K562 (cell line): Measurements from ENCODE around the gene IGLON5. TPM values are rescaled to one million over a fixed set of nuclear protein-coding genes. Genes with fewer than 3 reads are reported as not detected.
A peak's percentile ranks its signal among the peaks of the same experiment; 100 is the strongest.

Source experiments
- BRD9 ChIP-seq: fragments of 450-650 bp; IDR thresholded peaks from 2 replicates; pipeline ENCODE4 v1.6.1; 2018; ENCODE audit warnings: low read depth; ENCODE audit not compliant: partially characterized antibody
- CBFA2T2 ChIP-seq: fragments of 450-650 bp; conservative IDR thresholded peaks from 2 replicates; pipeline ENCODE4 v1.6.1; 2017; ENCODE audit warnings: mild to moderate bottlenecking
- HNRNPLL ChIP-seq: fragments of 200-400 bp; formaldehyde crosslinking; IDR thresholded peaks from 2 replicates; pipeline ENCODE4 v1.6.1; 2017; ENCODE audit warnings: low read length, low read depth, mild to moderate bottlenecking; ENCODE audit not compliant: poor library complexity, severe bottlenecking
- MTA2 ChIP-seq: fragments of 450-650 bp; IDR thresholded peaks from 2 replicates; pipeline ENCODE4 v1.6.1; 2016; ENCODE audit warnings: low read depth
- PHF8 ChIP-seq: fragments of 200-600 bp; sonication (generic); IDR thresholded peaks from 2 replicates; pipeline ENCODE4 v1.6.1; 2012; ENCODE audit warnings: mixed run types, mild to moderate bottlenecking, inconsistent platforms, low read length, moderate library complexity, borderline replicate concordance
- TAF1 ChIP-seq: IDR thresholded peaks from 2 replicates; pipeline ENCODE4 v1.6.1; 2011; ENCODE audit warnings: mild to moderate bottlenecking, low read length, moderate library complexity; ENCODE audit not compliant: insufficient read depth, control insufficient read depth, severe bottlenecking; ENCODE audit errors: extremely low read depth
- ZBTB34 ChIP-seq: fragments of 250-450 bp; sonication (Bioruptor Pico); IDR thresholded peaks from 2 replicates; pipeline ENCODE4 v1.8.0; 2021; ENCODE audit warnings: mild to moderate bottlenecking, moderate library complexity
- ZNF408 ChIP-seq: fragments of 250-450 bp; sonication (Bioruptor Pico); IDR thresholded peaks from 2 replicates; pipeline ENCODE4 v1.4.0; 2020; ENCODE audit warnings: low read depth, mild to moderate bottlenecking, moderate library complexity
- polyA plus RNA-seq, 8 experiments: library from polyadenylated mRNA; depleted of rRNA in 4 of 8; stranded (reverse) in 5 of 8; unstranded in 3 of 8; fragments of >200 nt; fragmentation: Nextera tagmentation in 2 of 8; fragmentation: Illumina TruSeq in 1 of 8; extraction: Ambion mirVana in 2 of 8; extraction: Trizol in 1 of 8; gene quantifications; 2 replicates each; pipeline versions ENCODE4 v1.2.1 to v1.2.3, GENCODE V29; 2011 to 2014; ENCODE audit warnings: inconsistent platforms in 1 of 8, missing spikeins in 1 of 8
- total RNA-seq, 7 experiments: library from RNA; depleted of rRNA in 6 of 7; stranded (reverse); fragments of >200 nt in 6 of 7; fragmentation: Illumina TruSeq in 2 of 7; extraction: Trizol in 2 of 7; gene quantifications; 2 replicates each; pipeline versions ENCODE4 v1.2.1 to v1.2.3, GENCODE V29; 2011 to 2021; ENCODE audit warnings: low replicate concordance in 1 of 7
- TF ChIP-seq, protein P1 (sequence below): sonication (generic); formaldehyde crosslinking; IDR thresholded peaks from 2 replicates; pipeline ENCODE4 v1.8.0; 2023; ENCODE audit warnings: mild to moderate bottlenecking, missing genetic modification reagents
- TF ChIP-seq, protein P2 (sequence below): sonication (generic); formaldehyde crosslinking; IDR thresholded peaks from 2 replicates; pipeline ENCODE4 v1.8.0; 2022; ENCODE audit warnings: mild to moderate bottlenecking, missing genetic modification reagents
- TF ChIP-seq, protein P3 (sequence below): fragments of 150-350 bp; IDR thresholded peaks from 2 replicates; pipeline ENCODE4 v1.6.1; 2014; ENCODE audit warnings: low read depth, mild to moderate bottlenecking, low read length, borderline replicate concordance
- TF ChIP-seq, protein P4 (sequence below): fragments of 250-450 bp; sonication (Bioruptor Pico); IDR thresholded peaks from 2 replicates; pipeline ENCODE4 v1.4.0; 2020; ENCODE audit warnings: mild to moderate bottlenecking, moderate library complexity
- TF ChIP-seq, protein P5 (sequence below): fragments of 450-650 bp; conservative IDR thresholded peaks from 2 replicates; pipeline ENCODE4 v1.6.1; 2016; ENCODE audit warnings: missing genetic modification characterization, low read depth, mild to moderate bottlenecking, control low read depth, missing compliant biosample characterization

IGLON5 gene
- total and polyA plus RNA-seq, 9 of the 15 experiments (the other 6 are each of a cell fraction or from before 2014, with no cell fraction given), result 0.03 to 0.22 (median 0.14) TPM; not detected in 2

- TF ChIP-seq, protein P1, sequence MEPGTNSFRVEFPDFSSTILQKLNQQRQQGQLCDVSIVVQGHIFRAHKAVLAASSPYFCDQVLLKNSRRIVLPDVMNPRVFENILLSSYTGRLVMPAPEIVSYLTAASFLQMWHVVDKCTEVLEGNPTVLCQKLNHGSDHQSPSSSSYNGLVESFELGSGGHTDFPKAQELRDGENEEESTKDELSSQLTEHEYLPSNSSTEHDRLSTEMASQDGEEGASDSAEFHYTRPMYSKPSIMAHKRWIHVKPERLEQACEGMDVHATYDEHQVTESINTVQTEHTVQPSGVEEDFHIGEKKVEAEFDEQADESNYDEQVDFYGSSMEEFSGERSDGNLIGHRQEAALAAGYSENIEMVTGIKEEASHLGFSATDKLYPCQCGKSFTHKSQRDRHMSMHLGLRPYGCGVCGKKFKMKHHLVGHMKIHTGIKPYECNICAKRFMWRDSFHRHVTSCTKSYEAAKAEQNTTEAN (CRISPR knock-in tag), result no peak
- TF ChIP-seq ZBTB34 (CRISPR knock-in tag) (no peak), PHF8 (peak; percentile 75; the same call in 1 of the 2 replicates), BRD9 (no peak), ZNF408 (CRISPR knock-in tag) (no peak), CBFA2T2 (no peak), HNRNPLL (no peak), MTA2 (no peak), TAF1 (no peak)
- TF ChIP-seq, protein P2, sequence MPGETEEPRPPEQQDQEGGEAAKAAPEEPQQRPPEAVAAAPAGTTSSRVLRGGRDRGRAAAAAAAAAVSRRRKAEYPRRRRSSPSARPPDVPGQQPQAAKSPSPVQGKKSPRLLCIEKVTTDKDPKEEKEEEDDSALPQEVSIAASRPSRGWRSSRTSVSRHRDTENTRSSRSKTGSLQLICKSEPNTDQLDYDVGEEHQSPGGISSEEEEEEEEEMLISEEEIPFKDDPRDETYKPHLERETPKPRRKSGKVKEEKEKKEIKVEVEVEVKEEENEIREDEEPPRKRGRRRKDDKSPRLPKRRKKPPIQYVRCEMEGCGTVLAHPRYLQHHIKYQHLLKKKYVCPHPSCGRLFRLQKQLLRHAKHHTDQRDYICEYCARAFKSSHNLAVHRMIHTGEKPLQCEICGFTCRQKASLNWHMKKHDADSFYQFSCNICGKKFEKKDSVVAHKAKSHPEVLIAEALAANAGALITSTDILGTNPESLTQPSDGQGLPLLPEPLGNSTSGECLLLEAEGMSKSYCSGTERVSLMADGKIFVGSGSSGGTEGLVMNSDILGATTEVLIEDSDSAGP (CRISPR knock-in tag), result 0 out of 2 replicates have a peak, but pooled peaks have one; percentile 47
- TF ChIP-seq, protein P3, sequence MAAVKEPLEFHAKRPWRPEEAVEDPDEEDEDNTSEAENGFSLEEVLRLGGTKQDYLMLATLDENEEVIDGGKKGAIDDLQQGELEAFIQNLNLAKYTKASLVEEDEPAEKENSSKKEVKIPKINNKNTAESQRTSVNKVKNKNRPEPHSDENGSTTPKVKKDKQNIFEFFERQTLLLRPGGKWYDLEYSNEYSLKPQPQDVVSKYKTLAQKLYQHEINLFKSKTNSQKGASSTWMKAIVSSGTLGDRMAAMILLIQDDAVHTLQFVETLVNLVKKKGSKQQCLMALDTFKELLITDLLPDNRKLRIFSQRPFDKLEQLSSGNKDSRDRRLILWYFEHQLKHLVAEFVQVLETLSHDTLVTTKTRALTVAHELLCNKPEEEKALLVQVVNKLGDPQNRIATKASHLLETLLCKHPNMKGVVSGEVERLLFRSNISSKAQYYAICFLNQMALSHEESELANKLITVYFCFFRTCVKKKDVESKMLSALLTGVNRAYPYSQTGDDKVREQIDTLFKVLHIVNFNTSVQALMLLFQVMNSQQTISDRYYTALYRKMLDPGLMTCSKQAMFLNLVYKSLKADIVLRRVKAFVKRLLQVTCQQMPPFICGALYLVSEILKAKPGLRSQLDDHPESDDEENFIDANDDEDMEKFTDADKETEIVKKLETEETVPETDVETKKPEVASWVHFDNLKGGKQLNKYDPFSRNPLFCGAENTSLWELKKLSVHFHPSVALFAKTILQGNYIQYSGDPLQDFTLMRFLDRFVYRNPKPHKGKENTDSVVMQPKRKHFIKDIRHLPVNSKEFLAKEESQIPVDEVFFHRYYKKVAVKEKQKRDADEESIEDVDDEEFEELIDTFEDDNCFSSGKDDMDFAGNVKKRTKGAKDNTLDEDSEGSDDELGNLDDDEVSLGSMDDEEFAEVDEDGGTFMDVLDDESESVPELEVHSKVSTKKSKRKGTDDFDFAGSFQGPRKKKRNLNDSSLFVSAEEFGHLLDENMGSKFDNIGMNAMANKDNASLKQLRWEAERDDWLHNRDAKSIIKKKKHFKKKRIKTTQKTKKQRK, result no peak
- TF ChIP-seq, protein P4, sequence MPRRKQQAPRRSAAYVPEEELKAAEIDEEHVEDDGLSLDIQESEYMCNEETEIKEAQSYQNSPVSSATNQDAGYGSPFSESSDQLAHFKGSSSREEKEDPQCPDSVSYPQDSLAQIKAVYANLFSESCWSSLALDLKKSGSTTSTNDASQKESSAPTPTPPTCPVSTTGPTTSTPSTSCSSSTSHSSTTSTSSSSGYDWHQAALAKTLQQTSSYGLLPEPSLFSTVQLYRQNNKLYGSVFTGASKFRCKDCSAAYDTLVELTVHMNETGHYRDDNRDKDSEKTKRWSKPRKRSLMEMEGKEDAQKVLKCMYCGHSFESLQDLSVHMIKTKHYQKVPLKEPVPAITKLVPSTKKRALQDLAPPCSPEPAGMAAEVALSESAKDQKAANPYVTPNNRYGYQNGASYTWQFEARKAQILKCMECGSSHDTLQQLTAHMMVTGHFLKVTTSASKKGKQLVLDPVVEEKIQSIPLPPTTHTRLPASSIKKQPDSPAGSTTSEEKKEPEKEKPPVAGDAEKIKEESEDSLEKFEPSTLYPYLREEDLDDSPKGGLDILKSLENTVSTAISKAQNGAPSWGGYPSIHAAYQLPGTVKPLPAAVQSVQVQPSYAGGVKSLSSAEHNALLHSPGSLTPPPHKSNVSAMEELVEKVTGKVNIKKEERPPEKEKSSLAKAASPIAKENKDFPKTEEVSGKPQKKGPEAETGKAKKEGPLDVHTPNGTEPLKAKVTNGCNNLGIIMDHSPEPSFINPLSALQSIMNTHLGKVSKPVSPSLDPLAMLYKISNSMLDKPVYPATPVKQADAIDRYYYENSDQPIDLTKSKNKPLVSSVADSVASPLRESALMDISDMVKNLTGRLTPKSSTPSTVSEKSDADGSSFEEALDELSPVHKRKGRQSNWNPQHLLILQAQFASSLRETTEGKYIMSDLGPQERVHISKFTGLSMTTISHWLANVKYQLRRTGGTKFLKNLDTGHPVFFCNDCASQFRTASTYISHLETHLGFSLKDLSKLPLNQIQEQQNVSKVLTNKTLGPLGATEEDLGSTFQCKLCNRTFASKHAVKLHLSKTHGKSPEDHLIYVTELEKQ (CRISPR knock-in tag), result no peak
- TF ChIP-seq, protein P5, sequence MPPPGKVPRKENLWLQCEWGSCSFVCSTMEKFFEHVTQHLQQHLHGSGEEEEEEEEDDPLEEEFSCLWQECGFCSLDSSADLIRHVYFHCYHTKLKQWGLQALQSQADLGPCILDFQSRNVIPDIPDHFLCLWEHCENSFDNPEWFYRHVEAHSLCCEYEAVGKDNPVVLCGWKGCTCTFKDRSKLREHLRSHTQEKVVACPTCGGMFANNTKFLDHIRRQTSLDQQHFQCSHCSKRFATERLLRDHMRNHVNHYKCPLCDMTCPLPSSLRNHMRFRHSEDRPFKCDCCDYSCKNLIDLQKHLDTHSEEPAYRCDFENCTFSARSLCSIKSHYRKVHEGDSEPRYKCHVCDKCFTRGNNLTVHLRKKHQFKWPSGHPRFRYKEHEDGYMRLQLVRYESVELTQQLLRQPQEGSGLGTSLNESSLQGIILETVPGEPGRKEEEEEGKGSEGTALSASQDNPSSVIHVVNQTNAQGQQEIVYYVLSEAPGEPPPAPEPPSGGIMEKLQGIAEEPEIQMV, result no peak
Observed at GRCh38 chr19:51365965-51366388, 54.5 kb downstream of the IGLON5 start, which contains the start of gene ETFB (continued).
